HepG2 (cell line): ENCODE data around the gene BRAT1.

Source experiments
- CEBPZ ChIP-seq: IDR thresholded peaks from 2 replicates; pipeline ENCODE4 v1.6.1; 2012; ENCODE audit warnings: low read length, improper control_type of control experiment
- GABPA ChIP-seq, 2 experiments: IDR thresholded peaks; 2 replicates each; pipeline ENCODE4 v1.6.1; 2011 to 2016; ENCODE audit warnings: low read depth in 2 of 2, low read length in 1 of 2, missing biosample characterization in 1 of 2, missing genetic modification characterization in 1 of 2
- HMG20B ChIP-seq: conservative IDR thresholded peaks from 2 replicates; pipeline ENCODE4 v1.6.1; 2016; ENCODE audit warnings: missing genetic modification reagents, missing compliant biosample characterization
- MXI1 ChIP-seq: IDR thresholded peaks from 3 replicates; pipeline ENCODE4 v1.6.1; 2012; ENCODE audit warnings: low read depth, low read length, inconsistent platforms, borderline replicate concordance
- TCF12 ChIP-seq, 2 experiments: fragments of 450-650 bp in 1 of 2; sonication (generic) in 1 of 2; formaldehyde crosslinking in 1 of 2; IDR thresholded peaks; 2 replicates each; pipeline versions ENCODE4 v1.6.1 to v1.8.0; 2017 to 2022; ENCODE audit warnings: antibody characterized with exemption in 1 of 2, mild to moderate bottlenecking in 1 of 2, missing genetic modification reagents in 1 of 2, moderate library complexity in 1 of 2
- ZBTB37 ChIP-seq: sonication (generic); formaldehyde crosslinking; IDR thresholded peaks from 2 replicates; pipeline ENCODE4 v1.4.0; 2020; ENCODE audit warnings: mild to moderate bottlenecking, missing genetic modification reagents
- ZNF230 ChIP-seq: sonication (generic); formaldehyde crosslinking; IDR thresholded peaks from 2 replicates; pipeline ENCODE4 v1.4.0; 2020; ENCODE audit warnings: mild to moderate bottlenecking, missing genetic modification reagents
- ZNF354B ChIP-seq: sonication (generic); formaldehyde crosslinking; IDR thresholded peaks from 2 replicates; pipeline ENCODE4 v1.8.0; 2022; ENCODE audit warnings: mild to moderate bottlenecking, missing genetic modification reagents
- ZNF441 ChIP-seq: sonication (generic); formaldehyde crosslinking; IDR thresholded peaks from 2 replicates; pipeline ENCODE4 v1.7.0; 2021; ENCODE audit warnings: missing genetic modification reagents, borderline replicate concordance
- ZNF687 ChIP-seq: sonication (generic); formaldehyde crosslinking; IDR thresholded peaks from 2 replicates; pipeline ENCODE4 v1.5.1; 2020; ENCODE audit warnings: mild to moderate bottlenecking, missing genetic modification reagents, moderate library complexity
- ZNF775 ChIP-seq: sonication (generic); formaldehyde crosslinking; IDR thresholded peaks from 2 replicates; pipeline ENCODE4 v1.4.0; 2020; ENCODE audit warnings: missing genetic modification reagents, mild to moderate bottlenecking, moderate library complexity, borderline replicate concordance
- ZNF891 ChIP-seq: sonication (generic); formaldehyde crosslinking; IDR thresholded peaks from 2 replicates; pipeline ENCODE4 v1.5.0; 2020; ENCODE audit warnings: mild to moderate bottlenecking, missing genetic modification reagents

- TF ChIP-seq ZBTB37 (CRISPR knock-in tag) (no peak), GABPA (IDR thresholded peaks at IDR 0.05; ENCODE audit: low read depth, low read length) (no peak), GABPA (CRISPR knock-in tag; IDR thresholded peaks at IDR 0.05; ENCODE audit: low read depth) (no peak), ZNF230 (CRISPR knock-in tag) (no peak), TCF12 (IDR thresholded peaks at IDR 0.05) (no peak), TCF12 (CRISPR knock-in tag; IDR thresholded peaks at IDR 0.05) (no peak), ZNF687 (CRISPR knock-in tag) (no peak), ZNF354B (CRISPR knock-in tag) (no peak), CEBPZ (no peak), HMG20B (CRISPR knock-in tag) (no peak), ZNF891 (CRISPR knock-in tag) (no peak), ZNF441 (CRISPR knock-in tag) (no peak), ZNF775 (CRISPR knock-in tag) (no peak), MXI1 (no peak)
These were observed 25.0 kb downstream of the BRAT1 start for GRCh38 chr7:2530071-2530987.
